Mesenchymal stem cell (in vitro differentiated cells and primary cell): ENCODE data around the gene KRT27.

Experiments used
- DNase-seq: peaks from one replicate; pipeline ENCODE4 v3.0.0-alpha.2; 2013
- H2AFZ ChIP-seq: one replicate; pipeline ENCODE4 v1.6.1; 2013; ENCODE audit warnings: low read depth, mild to moderate bottlenecking, control low read depth, inconsistent platforms, low read length, moderate library complexity
- H2AK5ac ChIP-seq: 2 replicates; pipeline ENCODE4 v1.6.1; 2013; ENCODE audit warnings: low read length, moderate library complexity, mild to moderate bottlenecking, inconsistent platforms; ENCODE audit not compliant: severe bottlenecking
- H2BK120ac ChIP-seq: one replicate; pipeline ENCODE4 v1.6.1; 2013; ENCODE audit warnings: low read depth, mild to moderate bottlenecking, inconsistent platforms, low read length, moderate library complexity
- H2BK12ac ChIP-seq, 2 experiments: one replicate each; pipeline ENCODE4 v1.6.1; 2013; ENCODE audit warnings: inconsistent platforms in 2 of 2, low read length in 2 of 2, mild to moderate bottlenecking in 2 of 2, moderate library complexity in 2 of 2, control low read depth in 1 of 2
- H2BK15ac ChIP-seq: one replicate; pipeline ENCODE4 v1.6.1; 2013; ENCODE audit warnings: mild to moderate bottlenecking, low read depth, inconsistent platforms; ENCODE audit not compliant: poor library complexity, severe bottlenecking
- H2BK5ac ChIP-seq: 2 replicates; pipeline ENCODE4 v1.6.1; 2013; ENCODE audit warnings: low read depth, mild to moderate bottlenecking, low read length, control low read depth, inconsistent platforms; ENCODE audit not compliant: poor library complexity, severe bottlenecking
- H3K14ac ChIP-seq, 2 experiments: one replicate each; pipeline ENCODE4 v1.6.1; 2013; ENCODE audit warnings: inconsistent platforms in 2 of 2, low read length in 2 of 2, control low read depth in 1 of 2, mild to moderate bottlenecking in 1 of 2, moderate library complexity in 1 of 2
- H3K18ac ChIP-seq, 2 experiments: one replicate each; pipeline ENCODE4 v1.6.1; 2013; ENCODE audit warnings: inconsistent platforms in 2 of 2, low read length in 2 of 2, control low read depth in 1 of 2, low read depth in 1 of 2, mild to moderate bottlenecking in 1 of 2
- H3K23ac ChIP-seq, 2 experiments: one replicate each; pipeline ENCODE4 v1.6.1; 2013; ENCODE audit warnings: inconsistent platforms in 2 of 2, low read length in 2 of 2, mild to moderate bottlenecking in 2 of 2, moderate library complexity in 2 of 2, control low read depth in 1 of 2
- H3K27ac ChIP-seq: 2 replicates; pipeline ENCODE4 v1.5.1; 2013; ENCODE audit warnings: mild to moderate bottlenecking, moderate library complexity, low read length, control low read depth, inconsistent platforms; ENCODE audit not compliant: poor library complexity, severe bottlenecking
- H3K27me3 ChIP-seq, 2 experiments: 2 replicates each; pipeline versions ENCODE4 v1.6.1 to v1.7.0; 2013; ENCODE audit warnings: low read length in 2 of 2, mild to moderate bottlenecking in 2 of 2, moderate library complexity in 2 of 2, control low read depth in 1 of 2, inconsistent platforms in 1 of 2; ENCODE audit not compliant: control insufficient read depth in 1 of 2, insufficient read depth in 1 of 2
- H3K36me3 ChIP-seq, 2 experiments: 2 replicates each; pipeline versions ENCODE4 v1.6.1 to v1.7.0; 2013; ENCODE audit warnings: low read length in 2 of 2, control low read depth in 1 of 2, inconsistent platforms in 1 of 2, low read depth in 1 of 2, mild to moderate bottlenecking in 1 of 2; ENCODE audit not compliant: insufficient read depth in 2 of 2, control insufficient read depth in 1 of 2
- H3K4ac ChIP-seq, 2 experiments: one replicate each; pipeline ENCODE4 v1.6.1; 2013; ENCODE audit warnings: inconsistent platforms in 2 of 2, low read length in 2 of 2, mild to moderate bottlenecking in 2 of 2, moderate library complexity in 2 of 2, control low read depth in 1 of 2, low read depth in 1 of 2
- H3K4me1 ChIP-seq: 2 replicates; pipeline ENCODE4 v1.6.1; 2013; ENCODE audit warnings: low read depth, low read length, control low read depth; ENCODE audit not compliant: control insufficient read depth, insufficient read depth
- H3K4me2 ChIP-seq: 2 replicates; pipeline ENCODE4 v1.6.1; 2013; ENCODE audit warnings: low read length, mild to moderate bottlenecking, inconsistent platforms; ENCODE audit not compliant: poor library complexity, severe bottlenecking
- H3K4me3 ChIP-seq, 2 experiments: 2 replicates each; pipeline versions ENCODE4 v1.5.1 to v1.7.0; 2013; ENCODE audit warnings: low read length in 2 of 2, mild to moderate bottlenecking in 2 of 2, control low read depth in 1 of 2, low read depth in 1 of 2; ENCODE audit not compliant: insufficient read depth in 1 of 2
- H3K79me1 ChIP-seq: replicated peaks from 2 replicates; pipeline ENCODE4 v1.6.1; 2013; ENCODE audit warnings: mild to moderate bottlenecking, control low read depth, low read length, inconsistent platforms; ENCODE audit not compliant: poor library complexity, severe bottlenecking
- H3K9ac ChIP-seq: 2 replicates; pipeline ENCODE4 v1.7.0; 2013; ENCODE audit warnings: mild to moderate bottlenecking, low read length, moderate library complexity
- H3K9me3 ChIP-seq: 2 replicates; pipeline ENCODE4 v1.7.0; 2013; ENCODE audit warnings: mild to moderate bottlenecking, low read length; ENCODE audit not compliant: control insufficient read depth
- H4K8ac ChIP-seq: one replicate; pipeline ENCODE4 v1.6.1; 2013; ENCODE audit warnings: inconsistent platforms, mild to moderate bottlenecking, low read length, moderate library complexity
- H4K91ac ChIP-seq: one replicate; pipeline ENCODE4 v1.6.1; 2013; ENCODE audit warnings: mild to moderate bottlenecking, low read length, inconsistent platforms
- WGBS: methylation state at CpG from one replicate; pipeline ENCODE4 v1.1.7; 2013; ENCODE audit warnings: mixed read lengths; 5-methylcytosine and 5-hydroxymethylcytosine counted together

The KRT27 gene

GRCh38 chr17:40813804-40814203 is 31.5 kb upstream of the KRT27 start:
- no peak overlapping the region for H3K23ac ChIP-seq
- H4K8ac ChIP-seq: no peak overlapping the region
- no peak overlapping the region for H3K9ac ChIP-seq
- peaks cover 4 to 19% of the 10 kb centered on the region in 2 experiments for H3K36me3 ChIP-seq
- no peak overlapping the region for H2BK15ac ChIP-seq
- H4K91ac ChIP-seq: no peak overlapping the region
- no peak overlapping the region for H3K18ac ChIP-seq
- DNase-seq: no peak
- H2AFZ ChIP-seq: no peak overlapping the region
- H3K9me3 ChIP-seq: no peaks in the 10 kb centered on the region
- H2BK120ac ChIP-seq: no peak overlapping the region
- no peak overlapping the region for H3K4me3 ChIP-seq
- H2BK5ac ChIP-seq: no peak overlapping the region
- no peaks in the 10 kb centered on the region for H3K4me1 ChIP-seq
- 66% methylated on average over 4 of the region's 4 CpGs for WGBS
- no peak overlapping the region for H3K4ac ChIP-seq
- H2BK12ac ChIP-seq: no peak overlapping the region
- no peak overlapping the region for H3K4me2 ChIP-seq
- peaks cover 0 to 4% of the 10 kb centered on the region in 2 experiments for H3K27me3 ChIP-seq
- H3K27ac ChIP-seq: no peak overlapping the region
- peaks cover 4% of the 10 kb centered on the region for H3K79me1 ChIP-seq
- no peak overlapping the region for H3K14ac ChIP-seq
- no peak overlapping the region for H2AK5ac ChIP-seq

GRCh38 chr17:40812639-40813038 is 30.3 kb upstream of the KRT27 start:
- DNase-seq: no peak
- no peak overlapping the region for H3K27ac ChIP-seq
- no peak overlapping the region for H3K14ac ChIP-seq
- no peak overlapping the region for H2BK5ac ChIP-seq
- H3K36me3 ChIP-seq: peaks cover 4 to 14% of the 10 kb centered on the region in 2 experiments
- no peak overlapping the region for H3K18ac ChIP-seq
- no peak overlapping the region for H3K9ac ChIP-seq
- H3K4me1 ChIP-seq: no peaks in the 10 kb centered on the region
- H4K91ac ChIP-seq: no peak overlapping the region
- H2BK15ac ChIP-seq: no peak overlapping the region
- peaks cover 4% of the 10 kb centered on the region for H3K79me1 ChIP-seq
- no peak overlapping the region for H3K4ac ChIP-seq
- H3K9me3 ChIP-seq: no peaks in the 10 kb centered on the region
- no peak overlapping the region for H3K4me3 ChIP-seq
- H2BK12ac ChIP-seq: no peak overlapping the region
- no peak overlapping the region for H3K4me2 ChIP-seq
- no peak overlapping the region for H4K8ac ChIP-seq
- H2AK5ac ChIP-seq: no peak overlapping the region
- no peak overlapping the region for H2BK120ac ChIP-seq
- no peak overlapping the region for H2AFZ ChIP-seq
- peaks cover 0 to 14% of the 10 kb centered on the region in 2 experiments for H3K27me3 ChIP-seq
- 69% methylated on average over 2 of the region's 3 CpGs for WGBS
- no peak overlapping the region for H3K23ac ChIP-seq

GRCh38 chr17:40810494-40810893 is 28.1 kb upstream of the KRT27 start:
- peaks cover 0 to 35% of the 10 kb centered on the region in 2 experiments for H3K27me3 ChIP-seq
- H3K36me3 ChIP-seq: no peaks in the 10 kb centered on the region
- no peaks in the 10 kb centered on the region for H3K79me1 ChIP-seq
- H3K14ac ChIP-seq: no peak overlapping the region
- 94% methylated on average over 4 of the region's 6 CpGs for WGBS
- H3K18ac ChIP-seq: no peak overlapping the region
- H3K9ac ChIP-seq: no peak overlapping the region
- no peak overlapping the region for H2BK12ac ChIP-seq
- H2AFZ ChIP-seq: no peak overlapping the region
- no peak overlapping the region for H2BK15ac ChIP-seq
- H2BK5ac ChIP-seq: no peak overlapping the region
- no peak overlapping the region for H3K4ac ChIP-seq
- H3K27ac ChIP-seq: peak overlapping the region; percentile 52
- no peak overlapping the region for H2AK5ac ChIP-seq
- no peak overlapping the region for H2BK120ac ChIP-seq
- no peak for DNase-seq
- H3K4me1 ChIP-seq: no peaks in the 10 kb centered on the region
- H3K23ac ChIP-seq: no peak overlapping the region
- peak overlapping the region; percentile 15 for H3K4me2 ChIP-seq
- H4K91ac ChIP-seq: no peak overlapping the region
- H3K9me3 ChIP-seq: no peaks in the 10 kb centered on the region
- no peak overlapping the region for H4K8ac ChIP-seq
- no peak overlapping the region for H3K4me3 ChIP-seq

GRCh38 chr17:40809721-40810421 is 27.5 kb upstream of the KRT27 start:
- no peaks in the 10 kb centered on the region for H3K4me1 ChIP-seq
- H3K27ac ChIP-seq: peak overlapping the region; percentile 52
- no peak overlapping the region for H4K91ac ChIP-seq
- no peak overlapping the region for H2BK12ac ChIP-seq
- H3K79me1 ChIP-seq: no peaks in the 10 kb centered on the region
- H3K23ac ChIP-seq: no peak overlapping the region
- H3K14ac ChIP-seq: no peak overlapping the region
- H3K9me3 ChIP-seq: no peaks in the 10 kb centered on the region
- no peak overlapping the region for H3K18ac ChIP-seq
- no peaks in the 10 kb centered on the region for H3K36me3 ChIP-seq
- DNase-seq: no peak
- no peak overlapping the region for H3K4me3 ChIP-seq
- H3K4ac ChIP-seq: no peak overlapping the region
- peaks cover 0 to 41% of the 10 kb centered on the region in 2 experiments for H3K27me3 ChIP-seq
- no peak overlapping the region for H2BK15ac ChIP-seq
- WGBS: no CpG with 5 or more reads among the region's 2 CpGs
- H3K4me2 ChIP-seq: peak overlapping the region; percentile 15
- no peak overlapping the region for H3K9ac ChIP-seq
- H2BK120ac ChIP-seq: no peak overlapping the region
- no peak overlapping the region for H2BK5ac ChIP-seq
- peak overlapping the region; percentile 64 for H2AK5ac ChIP-seq
- H2AFZ ChIP-seq: no peak overlapping the region
- no peak overlapping the region for H4K8ac ChIP-seq
